Upper lobe of left lung (tissue), 6 donors: ENCODE results near the gene MYOD1. TPM values are rescaled to one million over a fixed set of nuclear protein-coding genes. Genes with fewer than 3 reads are reported as not detected.

Experiments
- ATAC-seq, 2 donors: fragments of 200-7000 bp; cut with Tn5 transposase; one replicate each; pipeline ENCODE4 v1.9.1; 2022; ENCODE audit warnings: mild to moderate bottlenecking in 2 of 2, moderate library complexity in 2 of 2; ENCODE audit not compliant: low FRiP score in 2 of 2
- DNase-seq, 2 donors: peaks; one replicate each; pipeline ENCODE4 v3.0.0-alpha.2; 2019 to 2020
- H3K27ac ChIP-seq, 4 donors: fragments of 200-600 bp; sonication (generic); one replicate each; pipeline ENCODE4 v1.5.1; 2016 to 2019
- H3K27me3 ChIP-seq, 4 donors: fragments of 200-600 bp; sonication (generic); one replicate each; pipeline ENCODE4 v1.5.1; 2017 to 2019
- H3K36me3 ChIP-seq, 4 donors: fragments of 200-600 bp; sonication (generic); one replicate each; pipeline ENCODE4 v1.5.1; 2016 to 2019
- H3K4me1 ChIP-seq, 4 donors: fragments of 200-600 bp; sonication (generic); one replicate each; pipeline ENCODE4 v1.5.1; 2018 to 2019
- H3K4me3 ChIP-seq, 4 donors: fragments of 200-600 bp; sonication (generic); one replicate each; pipeline ENCODE4 v1.5.1; 2017 to 2019; ENCODE audit warnings: mild to moderate bottlenecking in 2 of 4, moderate library complexity in 1 of 4
- H3K9me3 ChIP-seq, 4 donors: fragments of 200-600 bp; sonication (generic); one replicate each; pipeline ENCODE4 v1.5.1; 2018 to 2019
- EP300 ChIP-seq, 4 donors: sonication (generic); formaldehyde crosslinking; IDR thresholded peaks; one replicate each; pipeline ENCODE4 v1.5.1; 2017; ENCODE audit warnings: antibody characterized with exemption in 4 of 4, control low read depth in 2 of 4
- POLR2A ChIP-seq, 4 donors: fragments of 450-650 bp; IDR thresholded peaks; one replicate each; pipeline ENCODE4 v1.5.1; 2016 to 2017; ENCODE audit warnings: antibody characterized with exemption in 4 of 4, mild to moderate bottlenecking in 2 of 4
- POLR2AphosphoS5 ChIP-seq, 2 donors: sonication (generic); formaldehyde crosslinking; IDR thresholded peaks; one replicate each; pipeline ENCODE4 v1.5.1; 2017; ENCODE audit warnings: antibody characterized with exemption in 2 of 2
- WGBS, 2 donors: methylation state at CpG; one replicate each; pipeline ENCODE4 v1.1.5; 2017 to 2018; 5-methylcytosine and 5-hydroxymethylcytosine counted together
- total RNA-seq, 6 donors: library from RNA; depleted of rRNA in 4 of 6; stranded (reverse); fragments of >200 nt in 4 of 6; gene quantifications; one replicate each; pipeline versions ENCODE4 v1.1.0 to v1.2.1, GENCODE V29; 2016 to 2021
- TF ChIP-seq, protein P1 (sequence below), 6 experiments: fragments of 450-650 bp in 4 of 6; fragments of 200-600 bp in 2 of 6; sonication (generic) in 2 of 6; IDR thresholded peaks; one replicate each; pipeline ENCODE4 v1.5.1; 2016 to 2019; ENCODE audit warnings: antibody characterized with exemption in 6 of 6
- donor health status: DM: no; HTN: no; CAD: no; lungs with moderate emphysema.
- donor health status: DM: no; HTN: yes; CAD: no; lungs with severe emphysema.

The MYOD1 gene
- total RNA-seq, 6 donors from 2014 or later: not detected

DNA sequence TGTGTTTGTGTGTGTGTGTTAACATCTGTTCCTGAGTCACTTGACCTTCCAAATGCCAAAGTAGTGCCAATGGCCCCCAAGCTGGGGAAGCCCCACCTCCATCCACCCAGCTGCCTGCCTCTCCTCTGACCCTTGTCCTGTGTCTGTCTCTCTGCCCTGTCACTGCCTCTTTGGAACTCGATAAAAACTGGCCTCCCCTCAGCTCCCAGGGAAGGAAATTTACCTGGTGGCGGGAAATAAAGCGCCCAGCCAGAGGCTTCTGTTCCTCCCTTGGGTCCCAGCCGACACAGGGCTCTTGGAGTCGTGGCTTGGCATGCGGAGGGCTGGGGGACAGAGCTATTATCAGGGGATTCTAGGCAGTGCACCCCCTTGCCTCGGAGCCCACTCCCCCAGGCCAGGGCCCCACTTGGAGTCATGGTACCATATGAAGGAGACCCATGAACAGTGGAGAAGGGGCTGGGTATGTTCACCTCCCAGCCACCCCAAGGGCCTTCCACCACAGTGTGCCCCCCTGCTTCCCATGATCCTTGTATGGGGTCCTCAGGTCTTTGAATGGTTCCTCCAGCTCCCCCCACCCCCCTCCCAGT, 21.4 kb downstream of the MYOD1 start:
- Histone ChIP-seq H3K27ac (no peak overlapping the region), H3K4me3 (no peak overlapping the region), H3K4me1 (peaks cover 0 to 6% (median under 1%) of the 10 kb centered on the region in 4 donors), H3K9me3 (no peaks in the 10 kb centered on the region), H3K27me3 (peaks cover 0 to 31% (median 14%) of the 10 kb centered on the region in 4 donors), H3K36me3 (no peaks in the 10 kb centered on the region)
- 48 to 67% methylated on average over 5 of the region's 7 CpGs for WGBS, 2 donors
- DNase-seq (no peak), ATAC-seq (no peak)
- TF ChIP-seq, protein P1, sequence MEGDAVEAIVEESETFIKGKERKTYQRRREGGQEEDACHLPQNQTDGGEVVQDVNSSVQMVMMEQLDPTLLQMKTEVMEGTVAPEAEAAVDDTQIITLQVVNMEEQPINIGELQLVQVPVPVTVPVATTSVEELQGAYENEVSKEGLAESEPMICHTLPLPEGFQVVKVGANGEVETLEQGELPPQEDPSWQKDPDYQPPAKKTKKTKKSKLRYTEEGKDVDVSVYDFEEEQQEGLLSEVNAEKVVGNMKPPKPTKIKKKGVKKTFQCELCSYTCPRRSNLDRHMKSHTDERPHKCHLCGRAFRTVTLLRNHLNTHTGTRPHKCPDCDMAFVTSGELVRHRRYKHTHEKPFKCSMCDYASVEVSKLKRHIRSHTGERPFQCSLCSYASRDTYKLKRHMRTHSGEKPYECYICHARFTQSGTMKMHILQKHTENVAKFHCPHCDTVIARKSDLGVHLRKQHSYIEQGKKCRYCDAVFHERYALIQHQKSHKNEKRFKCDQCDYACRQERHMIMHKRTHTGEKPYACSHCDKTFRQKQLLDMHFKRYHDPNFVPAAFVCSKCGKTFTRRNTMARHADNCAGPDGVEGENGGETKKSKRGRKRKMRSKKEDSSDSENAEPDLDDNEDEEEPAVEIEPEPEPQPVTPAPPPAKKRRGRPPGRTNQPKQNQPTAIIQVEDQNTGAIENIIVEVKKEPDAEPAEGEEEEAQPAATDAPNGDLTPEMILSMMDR (IDR thresholded peaks at IDR 0.05): no peak
- TF ChIP-seq POLR2A (IDR thresholded peaks at IDR 0.05): no peak

DNA sequence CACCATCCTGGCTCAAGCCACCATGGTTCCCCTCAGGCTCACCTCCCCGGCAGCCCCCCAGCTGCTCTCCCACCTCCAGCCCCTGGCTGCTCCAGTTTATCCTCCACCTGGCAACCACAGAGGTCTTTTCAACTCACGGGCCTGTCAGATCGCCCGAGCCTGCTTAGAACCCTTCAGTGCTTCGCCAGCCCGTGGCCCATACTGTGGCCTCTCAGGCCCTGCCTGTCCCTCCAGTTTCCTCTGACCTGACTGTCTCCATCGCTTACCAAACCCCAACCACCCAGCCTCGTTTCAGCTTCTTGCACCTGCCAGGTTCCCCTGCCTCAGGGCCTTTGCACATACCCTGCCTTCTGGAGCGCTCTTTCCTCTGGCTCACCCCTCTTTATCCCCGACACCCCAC, 22.1 kb downstream of the MYOD1 start:
- Histone ChIP-seq H3K36me3 (no peaks in the 10 kb centered on the region), H3K4me1 (no peaks in the 10 kb centered on the region), H3K9me3 (no peaks in the 10 kb centered on the region), H3K4me3 (no peak overlapping the region), H3K27me3 (peaks cover 0 to 23% (median 11%) of the 10 kb centered on the region in 4 donors), H3K27ac (no peak overlapping the region)
- no peak for ATAC-seq
- no peak for TF ChIP-seq EP300 (IDR thresholded peaks at IDR 0.05)
- peak in 1 of 2 donors; percentile 54 for DNase-seq
- WGBS, 2 donors: 88 to 91% methylated on average over 10 of the region's 10 CpGs

DNA sequence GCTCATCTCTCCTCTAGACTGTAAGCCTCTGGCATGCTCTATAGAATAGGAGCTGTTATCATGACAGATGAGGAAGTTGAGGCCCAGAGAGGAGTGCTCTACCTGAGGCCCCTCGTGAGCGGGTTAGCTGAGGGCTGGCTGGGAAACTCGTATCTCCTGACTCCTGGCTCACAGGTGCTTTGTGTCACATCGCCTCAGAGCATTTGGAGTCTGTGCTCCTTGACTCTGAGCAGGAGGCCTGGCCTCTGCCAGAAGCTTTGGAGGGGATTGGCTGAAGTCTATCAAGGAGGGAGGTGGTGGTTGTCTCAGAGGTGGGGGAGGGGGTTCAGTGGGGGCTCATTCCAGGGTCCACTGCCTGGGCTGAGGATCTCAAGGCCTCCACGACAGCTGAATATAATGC, 22.6 kb downstream of the MYOD1 start:
- Histone ChIP-seq H3K27me3 (peaks cover 0 to 18% (median 9%) of the 10 kb centered on the region in 4 donors), H3K4me3 (no peak overlapping the region), H3K36me3 (no peaks in the 10 kb centered on the region), H3K9me3 (no peaks in the 10 kb centered on the region), H3K27ac (no peak overlapping the region), H3K4me1 (no peaks in the 10 kb centered on the region)
- TF ChIP-seq, protein P1 (IDR thresholded peaks at IDR 0.05): no peak
- no peak for TF ChIP-seq POLR2AphosphoS5 (IDR thresholded peaks at IDR 0.05)
- no peak for TF ChIP-seq EP300 (IDR thresholded peaks at IDR 0.05)
- TF ChIP-seq POLR2A (IDR thresholded peaks at IDR 0.05): no peak
- ATAC-seq (no peak), DNase-seq (no peak)
- 46 to 67% methylated on average over 4 to 5 of the region's 5 CpGs for WGBS, 2 donors

DNA sequence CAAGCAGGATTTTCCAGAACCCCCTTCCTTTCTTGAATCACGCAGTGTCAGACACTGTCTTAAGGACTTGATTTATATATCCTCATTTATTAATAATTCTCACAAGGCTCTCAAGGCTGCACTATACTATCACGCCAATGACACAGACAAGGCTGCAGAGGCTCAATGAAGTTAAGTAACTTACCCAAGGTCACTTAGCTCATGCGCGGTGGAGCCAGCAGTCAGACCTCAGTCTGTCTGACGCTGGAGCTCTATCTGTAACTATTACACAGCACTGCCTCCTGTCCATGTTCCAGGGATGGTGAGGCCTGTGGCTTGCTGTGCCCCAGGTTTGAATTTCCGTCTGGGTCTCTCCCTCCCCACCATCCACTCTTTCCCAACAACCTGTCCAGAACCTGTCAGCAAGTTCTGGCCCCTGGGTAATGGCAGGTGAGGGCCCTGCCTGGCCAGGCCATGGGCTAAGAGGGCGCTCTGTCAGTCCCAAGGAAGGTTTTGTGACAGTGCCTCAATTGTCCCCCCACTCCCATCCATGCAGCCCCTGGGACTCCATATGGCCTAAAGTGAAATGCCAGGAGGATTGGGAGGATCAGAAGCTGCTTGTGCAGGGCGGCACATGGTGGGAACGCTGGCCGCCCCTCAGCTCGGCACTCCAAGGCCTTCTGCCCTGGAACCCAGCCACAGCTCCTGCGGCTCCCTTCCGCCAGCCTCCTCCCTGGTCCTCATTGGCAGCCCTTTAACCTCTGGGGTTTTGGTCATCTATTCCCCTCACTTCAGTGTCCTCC, 23.8 kb downstream of the MYOD1 start:
- Histone ChIP-seq H3K27ac (no peak overlapping the region), H3K4me1 (no peaks in the 10 kb centered on the region), H3K36me3 (no peaks in the 10 kb centered on the region), H3K4me3 (no peak overlapping the region), H3K27me3 (peaks cover 0 to 7% (median 3%) of the 10 kb centered on the region in 4 donors), H3K9me3 (no peaks in the 10 kb centered on the region)
- 84 to 90% methylated on average over 13 of the region's 13 CpGs for WGBS, 2 donors
- TF ChIP-seq POLR2A (IDR thresholded peaks at IDR 0.05) (no peak), EP300 (IDR thresholded peaks at IDR 0.05) (no peak), POLR2AphosphoS5 (IDR thresholded peaks at IDR 0.05) (no peak)
- TF ChIP-seq, protein P1 (IDR thresholded peaks at IDR 0.05): no peak
- DNase-seq (no peak), ATAC-seq (no peak)

DNA sequence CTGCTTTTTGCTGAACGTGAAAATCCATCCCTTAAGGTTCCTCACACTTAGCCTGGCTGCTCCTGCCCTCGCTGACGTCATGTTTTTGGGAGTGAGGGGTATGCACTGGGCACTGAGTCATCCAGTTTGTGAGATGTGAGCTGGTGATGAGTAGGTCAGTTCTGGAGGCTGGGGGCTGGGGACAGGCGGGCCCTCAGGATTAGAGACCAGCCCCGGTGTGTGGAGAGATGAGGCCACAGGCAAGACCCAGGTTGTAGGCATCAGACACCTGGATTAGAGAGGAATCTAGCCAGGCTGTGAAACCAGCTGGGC, 24.4 kb downstream of the MYOD1 start:
- DNase-seq: no peak
- Histone ChIP-seq H3K36me3 (no peaks in the 10 kb centered on the region), H3K27ac (no peak overlapping the region), H3K27me3 (peaks cover 0 to 3% (median under 1%) of the 10 kb centered on the region in 4 donors), H3K4me3 (no peak overlapping the region), H3K9me3 (no peaks in the 10 kb centered on the region), H3K4me1 (no peaks in the 10 kb centered on the region)
- no peak for ATAC-seq
- TF ChIP-seq POLR2AphosphoS5 (IDR thresholded peaks at IDR 0.05): no peak
- 71 to 80% methylated on average over 5 of the region's 5 CpGs for WGBS, 2 donors
